ENCODE results near the gene ZFYVE27.
A peak's percentile ranks its signal among the peaks of the same experiment; 100 is the strongest.
"Not testable (repeated sequence)": the region's sequence is repeated elsewhere in the genome, so short reads cannot be mapped to it uniquely, and the experiment has no call there.

ZFYVE27 gene, protein sequence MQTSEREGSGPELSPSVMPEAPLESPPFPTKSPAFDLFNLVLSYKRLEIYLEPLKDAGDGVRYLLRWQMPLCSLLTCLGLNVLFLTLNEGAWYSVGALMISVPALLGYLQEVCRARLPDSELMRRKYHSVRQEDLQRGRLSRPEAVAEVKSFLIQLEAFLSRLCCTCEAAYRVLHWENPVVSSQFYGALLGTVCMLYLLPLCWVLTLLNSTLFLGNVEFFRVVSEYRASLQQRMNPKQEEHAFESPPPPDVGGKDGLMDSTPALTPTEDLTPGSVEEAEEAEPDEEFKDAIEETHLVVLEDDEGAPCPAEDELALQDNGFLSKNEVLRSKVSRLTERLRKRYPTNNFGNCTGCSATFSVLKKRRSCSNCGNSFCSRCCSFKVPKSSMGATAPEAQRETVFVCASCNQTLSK

DNA sequence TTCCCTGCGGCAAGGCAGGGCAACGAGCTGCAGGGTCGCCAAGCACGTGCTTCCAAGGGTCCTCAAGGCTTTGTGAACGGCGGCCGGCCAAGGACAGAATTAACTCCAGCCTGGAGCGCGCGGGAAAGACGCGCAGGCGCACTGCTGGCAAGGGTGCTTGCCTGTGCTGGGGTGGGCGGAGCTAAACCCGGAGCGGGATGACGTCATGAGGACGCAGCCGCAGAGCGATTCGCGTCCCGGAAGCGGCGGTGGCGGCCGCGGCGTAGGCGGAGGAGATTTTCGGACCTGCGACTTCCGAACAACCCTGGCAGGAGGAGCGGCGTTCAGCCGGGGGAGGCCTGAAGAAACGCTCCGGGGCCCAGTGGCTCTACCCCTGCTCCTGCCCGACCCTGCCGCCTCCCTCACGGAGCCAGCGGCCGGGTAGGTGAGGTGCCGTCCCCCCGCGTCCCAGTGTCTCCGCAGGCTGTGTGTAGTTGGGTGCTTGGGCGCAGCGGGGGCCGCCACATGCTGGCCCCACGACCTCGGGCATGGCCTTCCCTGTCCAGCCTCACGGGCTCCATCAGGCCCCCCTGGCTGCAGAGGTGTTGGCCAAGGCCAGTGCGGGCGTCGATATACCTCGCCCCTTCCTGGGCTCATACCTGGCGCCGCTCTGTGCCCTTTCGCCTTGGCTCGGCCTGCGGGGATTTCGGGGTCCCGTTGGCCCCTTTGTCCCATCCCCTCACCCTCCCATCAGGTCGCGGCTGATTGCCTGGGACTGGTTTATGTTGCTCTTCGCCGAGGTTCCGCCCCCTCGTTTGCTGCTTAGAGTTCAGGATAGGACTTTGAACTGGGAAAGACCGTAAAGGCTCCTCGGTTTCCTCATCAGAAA lies at the start of gene ZFYVE27:
TSS of gene ZFYVE27 (plus strand) at position 227 of the 868 bp plus-strand sequence. CDS start 1,350 bp downstream, outside the sequence.
- WGBS (ENCODE audit: insufficient coverage, insufficient read length) = no CpG with 5 or more reads among the region's 72 CpGs
- Histone ChIP-seq H3K9me3 (ENCODE audit: control insufficient read depth, insufficient read depth, low read length) (no peaks in the 10 kb centered on the region), H3K36me3 (ENCODE audit: control insufficient read depth, insufficient read depth, low read length) (no peaks in the 10 kb centered on the region), H3K4me3 (ENCODE audit: low read length) (peak within 1 kb of the TSS; percentile 83), H3K27ac (ENCODE audit: low read length) (no peak within 1 kb of the TSS), H3K27me3 (ENCODE audit: control insufficient read depth, insufficient read depth, low read length) (peaks cover 13% of the 10 kb centered on the region), H3K4me1 (ENCODE audit: control insufficient read depth, insufficient read depth, low read length) (no peaks in the 10 kb centered on the region; the same call in 1 of the 2 replicates)
- DNase-seq (ENCODE audit: low read depth, low spot score) = no peak

DNA sequence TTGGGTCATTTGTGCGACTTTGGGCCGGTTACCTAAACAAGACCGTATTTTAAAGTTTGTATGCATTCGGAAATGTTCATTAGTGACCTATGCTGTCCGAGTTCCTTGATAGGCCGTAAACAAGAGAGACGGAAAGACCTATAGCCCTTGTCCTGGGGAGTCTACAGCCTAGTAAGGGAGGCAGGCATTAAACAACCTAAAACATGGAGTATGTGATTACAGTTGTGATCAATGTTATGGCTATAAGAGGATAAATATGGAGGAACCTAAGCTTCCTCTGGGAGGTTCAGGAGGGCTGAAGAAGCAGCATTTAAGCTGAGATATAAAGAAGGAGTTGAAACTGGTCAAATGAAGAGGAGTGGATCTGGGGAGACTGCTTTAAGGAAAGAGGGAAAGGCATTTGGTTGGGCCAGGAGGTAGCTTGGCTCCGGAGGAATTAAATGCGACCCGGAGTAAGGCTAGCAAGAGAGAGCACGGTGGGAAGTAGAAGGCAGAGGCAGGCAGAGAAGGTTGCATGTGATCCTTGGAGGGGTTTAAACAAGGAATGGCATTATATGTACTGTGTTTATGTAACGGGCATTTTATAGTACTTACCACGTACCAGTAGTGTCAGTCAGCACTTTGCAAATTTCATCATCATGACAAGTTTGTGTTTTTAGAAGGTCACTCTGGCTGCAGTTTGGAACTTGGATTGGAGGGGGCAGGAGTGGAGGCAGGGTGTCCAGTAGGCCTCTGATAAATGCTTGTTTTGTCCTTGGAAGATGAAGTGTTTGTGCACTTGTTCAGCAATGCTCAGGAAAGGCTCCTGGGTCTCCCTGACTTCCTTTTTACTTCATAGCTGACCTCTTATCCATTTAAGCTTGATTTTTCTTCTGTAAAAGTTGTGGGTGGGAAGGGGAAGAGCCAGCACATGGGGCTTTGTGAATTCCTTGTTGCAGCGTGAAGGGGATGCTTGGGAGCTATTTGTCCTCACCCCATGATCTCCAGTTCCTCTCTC lies 48.8 kb upstream of the ZFYVE27 start:
- Histone ChIP-seq H3K36me3 (ENCODE audit: control insufficient read depth, insufficient read depth, low read length) (no peaks in the 10 kb centered on the region), H3K4me1 (ENCODE audit: control insufficient read depth, insufficient read depth, low read length) (no peaks in the 10 kb centered on the region; the same call in 1 of the 2 replicates), H3K9me3 (ENCODE audit: control insufficient read depth, insufficient read depth, low read length) (no peaks in the 10 kb centered on the region), H3K4me3 (ENCODE audit: low read length) (peak overlapping the region; percentile 18; the same call in 1 of the 2 replicates), H3K27ac (ENCODE audit: low read length) (no peak overlapping the region), H3K27me3 (ENCODE audit: control insufficient read depth, insufficient read depth, low read length) (no peaks in the 10 kb centered on the region)
- DNase-seq (ENCODE audit: low read depth, low spot score) = no peak
- whole genome bisulfite sequencing (ENCODE audit: insufficient coverage, insufficient read length) = no CpG with 5 or more reads among the region's 14 CpGs

DNA sequence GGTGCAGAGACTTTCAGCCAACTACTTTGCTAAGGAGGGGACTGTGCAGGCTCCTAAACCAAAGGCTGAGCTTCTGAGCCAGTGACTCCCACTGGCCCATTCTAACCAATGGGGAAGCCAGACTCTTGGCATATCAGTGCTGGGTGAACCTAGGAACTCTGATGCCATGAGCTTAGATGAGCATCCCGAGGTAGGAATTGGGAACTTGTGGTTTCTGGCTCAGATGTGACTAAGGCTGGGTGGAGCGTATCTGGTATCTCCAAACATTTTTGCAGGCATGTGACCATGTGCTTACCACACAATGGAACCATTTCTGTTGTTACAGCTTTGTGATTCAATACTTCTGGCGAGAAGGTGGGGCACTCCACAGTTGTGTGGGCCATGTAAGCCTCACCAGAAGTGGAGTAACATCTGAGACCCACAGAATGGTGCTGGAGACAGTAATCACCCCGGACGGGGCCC lies 47.3 kb upstream of the ZFYVE27 start:
- H3K36me3 ChIP-seq (ENCODE audit: control insufficient read depth, insufficient read depth, low read length) = no peaks in the 10 kb centered on the region
- H3K4me3 ChIP-seq (ENCODE audit: low read length) = no peak overlapping the region
- no peak overlapping the region for H3K27ac ChIP-seq (ENCODE audit: low read length)
- H3K9me3 ChIP-seq (ENCODE audit: control insufficient read depth, insufficient read depth, low read length) = no peaks in the 10 kb centered on the region
- WGBS (ENCODE audit: insufficient coverage, insufficient read length) = no CpG with 5 or more reads among the region's 5 CpGs
- no peak for DNase-seq (ENCODE audit: low read depth, low spot score)
- H3K27me3 ChIP-seq (ENCODE audit: control insufficient read depth, insufficient read depth, low read length) = no peaks in the 10 kb centered on the region
- no peaks in the 10 kb centered on the region; the same call in 1 of the 2 replicates for H3K4me1 ChIP-seq (ENCODE audit: control insufficient read depth, insufficient read depth, low read length)

DNA sequence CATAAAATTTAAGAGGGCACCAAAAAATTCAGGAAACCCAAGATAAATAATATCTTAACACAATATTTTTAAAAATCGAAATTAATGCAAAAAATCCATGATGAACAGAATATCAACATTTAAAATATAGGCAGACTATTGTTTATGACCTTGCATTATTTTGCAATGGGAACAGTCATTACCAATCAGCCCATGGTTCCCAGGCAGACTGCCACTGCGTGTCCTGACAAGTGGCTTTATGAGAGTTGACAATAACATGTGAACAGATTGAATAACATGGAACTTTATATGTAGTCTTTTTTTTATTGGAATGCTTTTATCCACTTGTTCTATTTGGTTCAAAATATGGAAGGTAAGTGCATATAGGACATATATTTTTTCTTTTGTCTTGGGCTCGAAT lies 46.8 kb upstream of the ZFYVE27 start:
- H3K9me3 ChIP-seq (ENCODE audit: control insufficient read depth, insufficient read depth, low read length) = no peaks in the 10 kb centered on the region
- no peak for DNase-seq (ENCODE audit: low read depth, low spot score)
- no peak overlapping the region for H3K4me3 ChIP-seq (ENCODE audit: low read length)
- WGBS (ENCODE audit: insufficient coverage, insufficient read length) = 100% methylated on average over 1 of the region's 3 CpGs
- H3K4me1 ChIP-seq (ENCODE audit: control insufficient read depth, insufficient read depth, low read length) = no peaks in the 10 kb centered on the region; the same call in 1 of the 2 replicates
- no peak overlapping the region for H3K27ac ChIP-seq (ENCODE audit: low read length)
- H3K27me3 ChIP-seq (ENCODE audit: control insufficient read depth, insufficient read depth, low read length) = no peaks in the 10 kb centered on the region
- H3K36me3 ChIP-seq (ENCODE audit: control insufficient read depth, insufficient read depth, low read length) = no peaks in the 10 kb centered on the region

DNA sequence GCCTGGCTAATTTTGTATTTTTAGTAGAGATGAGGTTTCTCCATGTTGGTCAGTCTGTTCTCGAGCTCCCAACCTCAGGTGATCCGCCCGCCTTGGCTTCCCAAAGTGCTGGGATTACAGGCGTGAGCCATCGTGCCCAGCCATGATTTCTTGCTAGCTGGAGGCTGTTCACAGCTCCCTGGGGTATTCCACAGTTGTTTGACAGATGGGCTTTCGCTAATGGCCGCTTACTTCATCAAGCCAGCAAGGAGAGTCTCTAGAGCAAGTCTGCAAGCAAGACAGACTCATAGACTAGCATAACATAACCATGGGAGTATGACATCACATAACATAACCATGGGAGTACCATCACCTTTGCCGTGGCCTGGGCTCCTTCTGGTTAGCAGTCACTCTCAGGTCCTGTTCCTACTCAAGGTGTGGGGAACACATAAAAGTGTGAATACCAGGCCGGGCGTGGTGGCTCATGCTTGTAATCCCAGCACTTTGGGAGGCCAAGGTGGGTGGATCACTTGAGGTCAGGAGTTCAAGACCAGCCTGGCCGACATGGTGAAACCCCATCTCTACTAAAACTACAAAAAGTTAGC lies 38.8 kb upstream of the ZFYVE27 start:
- H3K4me1 ChIP-seq (ENCODE audit: control insufficient read depth, insufficient read depth, low read length); H3K27me3 ChIP-seq (ENCODE audit: control insufficient read depth, insufficient read depth, low read length); H3K36me3 ChIP-seq (ENCODE audit: control insufficient read depth, insufficient read depth, low read length); DNase-seq (ENCODE audit: low read depth, low spot score); H3K27ac ChIP-seq (ENCODE audit: low read length); H3K4me3 ChIP-seq (ENCODE audit: low read length); H3K9me3 ChIP-seq (ENCODE audit: control insufficient read depth, insufficient read depth, low read length): not testable (repeated sequence)
- WGBS (ENCODE audit: insufficient coverage, insufficient read length) = no CpG with 5 or more reads among the region's 11 CpGs

DNA sequence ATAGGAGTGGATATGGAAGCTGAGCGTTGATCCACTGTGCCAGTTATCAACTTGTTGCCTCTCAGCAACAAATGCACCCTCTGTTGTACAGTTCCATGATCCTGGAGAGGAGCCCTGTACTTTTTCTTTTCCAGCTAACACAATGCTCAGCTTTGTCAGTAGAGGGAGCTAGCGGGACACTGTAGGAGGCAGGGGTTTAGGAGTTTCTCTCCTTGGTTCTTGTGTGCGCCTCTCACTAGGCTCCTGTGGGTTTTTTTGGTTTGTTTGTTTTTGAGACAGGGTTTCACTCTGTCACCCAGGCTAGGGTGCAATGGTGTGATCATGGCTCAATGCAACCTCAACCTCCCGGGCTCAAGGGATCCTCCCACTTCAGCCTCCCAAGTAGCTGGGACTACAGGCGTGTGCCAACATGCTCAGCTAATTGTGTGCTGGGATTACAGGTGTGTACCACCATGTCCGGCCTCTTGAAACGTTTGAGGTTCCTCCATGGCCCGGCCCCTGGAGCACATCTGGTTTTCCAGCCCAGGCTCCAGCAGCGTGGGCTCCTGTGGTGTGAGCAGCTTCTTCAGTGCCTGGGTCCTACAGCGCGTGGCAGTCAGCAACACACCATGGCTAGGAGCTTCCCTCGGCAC lies 35.4 kb upstream of the ZFYVE27 start:
- Histone ChIP-seq H3K27ac (ENCODE audit: low read length) (no peak overlapping the region), H3K27me3 (ENCODE audit: control insufficient read depth, insufficient read depth, low read length) (no peaks in the 10 kb centered on the region), H3K4me1 (ENCODE audit: control insufficient read depth, insufficient read depth, low read length) (peaks cover 2% of the 10 kb centered on the region; the same call in 1 of the 2 replicates), H3K4me3 (ENCODE audit: low read length) (no peak overlapping the region), H3K9me3 (ENCODE audit: control insufficient read depth, insufficient read depth, low read length) (no peaks in the 10 kb centered on the region), H3K36me3 (ENCODE audit: control insufficient read depth, insufficient read depth, low read length) (no peaks in the 10 kb centered on the region)
- WGBS (ENCODE audit: insufficient coverage, insufficient read length) = no CpG with 5 or more reads among the region's 12 CpGs
- DNase-seq (ENCODE audit: low read depth, low spot score) = no peak

DNA sequence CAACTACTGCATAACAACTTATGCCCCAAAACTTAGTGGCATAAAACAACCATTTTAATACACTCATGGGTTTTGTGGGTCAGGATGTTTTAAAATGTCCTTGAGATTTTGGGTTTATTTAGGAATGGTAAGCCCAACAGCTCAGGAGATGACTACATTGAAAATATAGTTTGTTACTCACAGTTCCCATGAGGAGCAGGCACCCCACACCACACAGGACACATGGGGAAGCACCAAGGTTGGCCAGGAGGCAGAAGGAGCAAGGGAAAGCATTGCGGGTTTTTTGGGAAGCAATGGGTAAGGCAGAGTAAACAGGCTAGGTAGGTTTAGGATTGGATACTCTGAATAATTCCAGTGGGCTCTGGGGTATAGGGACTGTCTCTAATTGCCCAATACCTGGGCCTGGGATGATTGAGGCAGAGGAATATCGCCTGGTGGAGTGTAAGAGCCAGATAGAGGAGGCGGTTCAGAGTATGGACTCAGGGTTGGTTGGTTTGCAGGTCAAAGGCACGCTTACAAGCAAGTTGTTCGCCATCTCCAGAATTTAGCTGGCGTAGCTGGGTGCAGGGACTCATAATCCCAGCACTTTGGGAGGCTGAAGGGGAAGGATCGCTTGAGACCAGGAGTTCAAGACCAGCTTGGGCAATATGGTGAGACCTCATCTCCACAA lies 33.4 kb upstream of the ZFYVE27 start:
- Histone ChIP-seq H3K36me3 (ENCODE audit: control insufficient read depth, insufficient read depth, low read length) (no peaks in the 10 kb centered on the region), H3K4me3 (ENCODE audit: low read length) (no peak overlapping the region), H3K4me1 (ENCODE audit: control insufficient read depth, insufficient read depth, low read length) (peaks cover 2% of the 10 kb centered on the region; the same call in 1 of the 2 replicates), H3K9me3 (ENCODE audit: control insufficient read depth, insufficient read depth, low read length) (no peaks in the 10 kb centered on the region), H3K27me3 (ENCODE audit: control insufficient read depth, insufficient read depth, low read length) (no peaks in the 10 kb centered on the region), H3K27ac (ENCODE audit: low read length) (no peak overlapping the region)
- DNase-seq (ENCODE audit: low read depth, low spot score) = no peak
- WGBS (ENCODE audit: insufficient coverage, insufficient read length) = no CpG with 5 or more reads among the region's 7 CpGs

DNA sequence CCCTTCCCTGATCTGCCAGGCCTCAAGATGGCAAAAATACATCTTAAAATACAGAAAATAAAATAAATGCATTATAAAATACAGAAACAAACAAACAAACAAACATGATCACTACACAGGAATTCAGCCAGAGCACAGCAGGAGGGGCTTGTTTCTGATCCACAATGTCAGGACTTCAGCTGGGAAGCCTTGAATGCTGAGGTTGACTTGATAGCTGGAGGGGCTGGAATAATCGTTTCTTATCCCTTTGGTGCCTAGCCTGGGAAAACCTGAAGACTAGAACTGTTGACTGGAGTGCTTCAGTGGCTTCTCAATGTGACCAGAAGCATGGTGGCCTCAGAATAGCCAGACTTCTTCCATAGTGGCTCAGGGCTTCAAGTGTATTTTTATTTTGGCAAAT lies 32.6 kb upstream of the ZFYVE27 start:
- Histone ChIP-seq H3K4me1 (ENCODE audit: control insufficient read depth, insufficient read depth, low read length) (peaks cover 5% of the 10 kb centered on the region), H3K4me3 (ENCODE audit: low read length) (no peak overlapping the region), H3K9me3 (ENCODE audit: control insufficient read depth, insufficient read depth, low read length) (no peaks in the 10 kb centered on the region), H3K27me3 (ENCODE audit: control insufficient read depth, insufficient read depth, low read length) (no peaks in the 10 kb centered on the region), H3K36me3 (ENCODE audit: control insufficient read depth, insufficient read depth, low read length) (no peaks in the 10 kb centered on the region), H3K27ac (ENCODE audit: low read length) (no peak overlapping the region)
- no CpG with 5 or more reads among the region's 1 CpG for WGBS (ENCODE audit: insufficient coverage, insufficient read length)
- no peak for DNase-seq (ENCODE audit: low read depth, low spot score)
